ENCODE results near the gene PI16. TPM values are rescaled to one million over a fixed set of nuclear protein-coding genes. Genes with fewer than 3 reads are reported as not detected.
"Not testable (repeated sequence)": the region's sequence is repeated elsewhere in the genome, so short reads cannot be mapped to it uniquely, and the experiment has no call there.

Gene PI16
- total RNA-seq, 1 donor = 1.8 TPM

GRCh38 chr6:36985808-36986703 is 31.5 kb downstream of the PI16 start, which contains the start of gene MTCH1:
MTCH1 (minus strand) TSS chr6:36986196; CDS start chr6:36986173, 23 bp downstream.
- H3K27me3 ChIP-seq (ENCODE audit: insufficient read depth, low read length) = no peaks in the 10 kb centered on the region

GRCh38 chr6:36986704-36987047 is 32.1 kb downstream of the PI16 start:
- Histone ChIP-seq H3K79me2 (ENCODE audit: insufficient read depth, low read length) (peaks cover 51% of the 10 kb centered on the region), H3K27ac (ENCODE audit: low read depth, low read length) (peak overlapping the region; percentile 89), H3K27me3 (ENCODE audit: insufficient read depth, low read length) (peaks cover 4% of the 10 kb centered on the region), H3K4me2 (ENCODE audit: insufficient read depth, low read length) (peak overlapping the region; percentile 92), H2AFZ (ENCODE audit: low read length) (peak overlapping the region; percentile 82), H4K20me1 (ENCODE audit: insufficient read depth, low read length) (peaks cover 30% of the 10 kb centered on the region), H3K4me1 (ENCODE audit: insufficient read depth, low read length) (peaks cover 30% of the 10 kb centered on the region), H3K9me3 (ENCODE audit: low read depth, low read length) (no peaks in the 10 kb centered on the region), H3K36me3 (ENCODE audit: insufficient read depth, low read length) (no peaks in the 10 kb centered on the region), H3K4me3 (ENCODE audit: insufficient read depth, low read length) (peak overlapping the region; percentile 99)
- TF ChIP-seq, protein P1, sequence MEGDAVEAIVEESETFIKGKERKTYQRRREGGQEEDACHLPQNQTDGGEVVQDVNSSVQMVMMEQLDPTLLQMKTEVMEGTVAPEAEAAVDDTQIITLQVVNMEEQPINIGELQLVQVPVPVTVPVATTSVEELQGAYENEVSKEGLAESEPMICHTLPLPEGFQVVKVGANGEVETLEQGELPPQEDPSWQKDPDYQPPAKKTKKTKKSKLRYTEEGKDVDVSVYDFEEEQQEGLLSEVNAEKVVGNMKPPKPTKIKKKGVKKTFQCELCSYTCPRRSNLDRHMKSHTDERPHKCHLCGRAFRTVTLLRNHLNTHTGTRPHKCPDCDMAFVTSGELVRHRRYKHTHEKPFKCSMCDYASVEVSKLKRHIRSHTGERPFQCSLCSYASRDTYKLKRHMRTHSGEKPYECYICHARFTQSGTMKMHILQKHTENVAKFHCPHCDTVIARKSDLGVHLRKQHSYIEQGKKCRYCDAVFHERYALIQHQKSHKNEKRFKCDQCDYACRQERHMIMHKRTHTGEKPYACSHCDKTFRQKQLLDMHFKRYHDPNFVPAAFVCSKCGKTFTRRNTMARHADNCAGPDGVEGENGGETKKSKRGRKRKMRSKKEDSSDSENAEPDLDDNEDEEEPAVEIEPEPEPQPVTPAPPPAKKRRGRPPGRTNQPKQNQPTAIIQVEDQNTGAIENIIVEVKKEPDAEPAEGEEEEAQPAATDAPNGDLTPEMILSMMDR (IDR thresholded peaks at IDR 0.05; ENCODE audit: extremely low read depth, low read depth, low read length) = no peak
- DNase-seq (ENCODE audit: insufficient read length, low spot score, missing footprints) = peak; percentile 91

More at GRCh38 chr6:36985808-36986703, 31.5 kb downstream of the PI16 start, which contains the start of gene MTCH1:
- no peaks in the 10 kb centered on the region for H3K9me3 ChIP-seq (ENCODE audit: low read depth, low read length)
- TF ChIP-seq, protein P1 (IDR thresholded peaks at IDR 0.05; ENCODE audit: extremely low read depth, low read depth, low read length) = no peak
- peak within 1 kb of the TSS; percentile 82 for H2AFZ ChIP-seq (ENCODE audit: low read length)
- DNase-seq (ENCODE audit: insufficient read length, low spot score, missing footprints) = peak; percentile 99
- H3K4me2 ChIP-seq (ENCODE audit: insufficient read depth, low read length) = peak within 1 kb of the TSS; percentile 97
- peaks cover 36% of the 10 kb centered on the region for H4K20me1 ChIP-seq (ENCODE audit: insufficient read depth, low read length)
- peaks cover 30% of the 10 kb centered on the region for H3K4me1 ChIP-seq (ENCODE audit: insufficient read depth, low read length)
- H3K36me3 ChIP-seq (ENCODE audit: insufficient read depth, low read length) = no peaks in the 10 kb centered on the region
- H3K79me2 ChIP-seq (ENCODE audit: insufficient read depth, low read length) = peaks cover 57% of the 10 kb centered on the region
- peak within 1 kb of the TSS; percentile 99 for H3K4me3 ChIP-seq (ENCODE audit: insufficient read depth, low read length)
- peak within 1 kb of the TSS; percentile 89 for H3K27ac ChIP-seq (ENCODE audit: low read depth, low read length)

- H3K27me3 ChIP-seq (ENCODE audit: insufficient read depth, low read length) = peaks cover 4% of the 10 kb centered on the region
- no peaks in the 10 kb centered on the region for H3K36me3 ChIP-seq (ENCODE audit: insufficient read depth, low read length)
- TF ChIP-seq, protein P1 (IDR thresholded peaks at IDR 0.05; ENCODE audit: extremely low read depth, low read depth, low read length) = no peak
- peaks cover 15% of the 10 kb centered on the region for H3K4me1 ChIP-seq (ENCODE audit: insufficient read depth, low read length)
- no peak for DNase-seq (ENCODE audit: insufficient read length, low spot score, missing footprints)
- peaks cover 6% of the 10 kb centered on the region for H4K20me1 ChIP-seq (ENCODE audit: insufficient read depth, low read length)
- no peak overlapping the region for H2AFZ ChIP-seq (ENCODE audit: low read length)
- H3K4me3 ChIP-seq (ENCODE audit: insufficient read depth, low read length) = no peak overlapping the region
- peaks cover 25% of the 10 kb centered on the region for H3K79me2 ChIP-seq (ENCODE audit: insufficient read depth, low read length)
- H3K4me2 ChIP-seq (ENCODE audit: insufficient read depth, low read length) = no peak overlapping the region
- no peak overlapping the region for H3K27ac ChIP-seq (ENCODE audit: low read depth, low read length)
- H3K9me3 ChIP-seq (ENCODE audit: low read depth, low read length) = no peaks in the 10 kb centered on the region
These were observed 34.7 kb downstream of the PI16 start for GRCh38 chr6:36989264-36989663.

GRCh38 chr6:36990401-36990800 is 35.9 kb downstream of the PI16 start:
- H3K27ac ChIP-seq (ENCODE audit: low read depth, low read length); H3K4me1 ChIP-seq (ENCODE audit: insufficient read depth, low read length); H3K36me3 ChIP-seq (ENCODE audit: insufficient read depth, low read length); H3K4me3 ChIP-seq (ENCODE audit: insufficient read depth, low read length); H3K9me3 ChIP-seq (ENCODE audit: low read depth, low read length); H3K27me3 ChIP-seq (ENCODE audit: insufficient read depth, low read length); H3K4me2 ChIP-seq (ENCODE audit: insufficient read depth, low read length); H2AFZ ChIP-seq (ENCODE audit: low read length); DNase-seq (ENCODE audit: insufficient read length, low spot score, missing footprints); H4K20me1 ChIP-seq (ENCODE audit: insufficient read depth, low read length): not testable (repeated sequence)
- peaks cover 13% of the 10 kb centered on the region for H3K79me2 ChIP-seq (ENCODE audit: insufficient read depth, low read length)

Data from osteoblast (primary cell).